Measurements from ENCODE around the gene SHANK1.

DNA sequence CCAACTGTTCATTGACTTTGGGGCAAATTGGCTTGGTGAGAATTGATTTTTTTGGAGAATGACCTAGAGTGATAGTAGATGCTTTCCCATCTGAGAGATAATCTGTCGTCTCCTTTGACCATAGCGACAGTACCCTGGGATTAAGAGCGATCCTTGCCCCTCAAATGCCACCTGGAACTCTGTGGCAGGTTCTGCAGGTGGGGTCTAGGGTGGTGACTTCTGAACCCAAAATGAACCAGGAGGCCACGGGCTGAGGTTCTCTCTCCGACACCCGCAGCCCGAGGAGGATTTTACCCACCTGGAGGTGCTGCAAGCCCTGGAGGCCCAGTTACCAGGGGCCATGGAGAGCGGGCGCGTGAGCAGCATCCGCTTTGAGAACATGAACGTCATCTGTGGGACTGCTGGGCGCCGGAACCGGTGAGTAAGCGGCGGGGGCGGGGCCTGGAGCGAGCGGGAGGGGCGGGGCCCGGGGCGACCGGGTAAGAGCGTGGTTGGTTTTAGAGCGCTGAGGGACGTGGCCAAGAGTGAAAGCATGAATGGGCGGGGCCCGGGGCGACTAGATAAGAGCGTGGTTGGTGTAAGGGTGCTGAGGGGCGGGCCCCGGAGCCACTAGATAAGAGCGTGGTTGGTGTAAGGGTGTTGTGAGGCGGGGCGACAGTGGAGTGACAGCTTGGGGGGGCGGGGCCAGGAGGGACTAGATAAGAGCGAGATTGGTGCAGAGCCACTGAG lies 61.7 kb downstream of the SHANK1 start:
- TF ChIP-seq, protein P1, sequence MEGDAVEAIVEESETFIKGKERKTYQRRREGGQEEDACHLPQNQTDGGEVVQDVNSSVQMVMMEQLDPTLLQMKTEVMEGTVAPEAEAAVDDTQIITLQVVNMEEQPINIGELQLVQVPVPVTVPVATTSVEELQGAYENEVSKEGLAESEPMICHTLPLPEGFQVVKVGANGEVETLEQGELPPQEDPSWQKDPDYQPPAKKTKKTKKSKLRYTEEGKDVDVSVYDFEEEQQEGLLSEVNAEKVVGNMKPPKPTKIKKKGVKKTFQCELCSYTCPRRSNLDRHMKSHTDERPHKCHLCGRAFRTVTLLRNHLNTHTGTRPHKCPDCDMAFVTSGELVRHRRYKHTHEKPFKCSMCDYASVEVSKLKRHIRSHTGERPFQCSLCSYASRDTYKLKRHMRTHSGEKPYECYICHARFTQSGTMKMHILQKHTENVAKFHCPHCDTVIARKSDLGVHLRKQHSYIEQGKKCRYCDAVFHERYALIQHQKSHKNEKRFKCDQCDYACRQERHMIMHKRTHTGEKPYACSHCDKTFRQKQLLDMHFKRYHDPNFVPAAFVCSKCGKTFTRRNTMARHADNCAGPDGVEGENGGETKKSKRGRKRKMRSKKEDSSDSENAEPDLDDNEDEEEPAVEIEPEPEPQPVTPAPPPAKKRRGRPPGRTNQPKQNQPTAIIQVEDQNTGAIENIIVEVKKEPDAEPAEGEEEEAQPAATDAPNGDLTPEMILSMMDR (conservative IDR thresholded peaks at IDR 0.05; ENCODE audit: low read length), result no peak
- TF ChIP-seq EZH2phosphoT487 (IDR thresholded peaks at IDR 0.05; ENCODE audit: borderline replicate concordance), result no peak
